Panc1 (cell line): ENCODE data around the gene THAP9.
"Not testable (repeated sequence)": the region's sequence is repeated elsewhere in the genome, so short reads cannot be mapped to it uniquely, and the experiment has no call there.

Source experiments
- POLR2AphosphoS5 ChIP-seq: IDR thresholded peaks from 2 replicates; pipeline ENCODE4 v1.6.1; 2012; ENCODE audit warnings: mild to moderate bottlenecking, low read depth, low read length, moderate library complexity
- TCF7L2 ChIP-seq: IDR thresholded peaks from 2 replicates; pipeline ENCODE4 v1.6.1; 2011; ENCODE audit warnings: mild to moderate bottlenecking, low read depth, low read length, inconsistent platforms
- TF ChIP-seq, protein P1 (sequence below): fragments of 450-650 bp; IDR thresholded peaks from 2 replicates; pipeline ENCODE4 v1.5.1; 2017; ENCODE audit warnings: mild to moderate bottlenecking
- TF ChIP-seq, protein P2 (sequence below), 2 experiments: IDR thresholded peaks; 2 replicates each; pipeline ENCODE4 v1.6.1; 2011 to 2012; ENCODE audit warnings: low read depth in 2 of 2, control low read depth in 1 of 2, low read length in 1 of 2, mild to moderate bottlenecking in 1 of 2, moderate library complexity in 1 of 2; ENCODE audit not compliant: insufficient read depth in 1 of 2

- TF ChIP-seq, protein P1, sequence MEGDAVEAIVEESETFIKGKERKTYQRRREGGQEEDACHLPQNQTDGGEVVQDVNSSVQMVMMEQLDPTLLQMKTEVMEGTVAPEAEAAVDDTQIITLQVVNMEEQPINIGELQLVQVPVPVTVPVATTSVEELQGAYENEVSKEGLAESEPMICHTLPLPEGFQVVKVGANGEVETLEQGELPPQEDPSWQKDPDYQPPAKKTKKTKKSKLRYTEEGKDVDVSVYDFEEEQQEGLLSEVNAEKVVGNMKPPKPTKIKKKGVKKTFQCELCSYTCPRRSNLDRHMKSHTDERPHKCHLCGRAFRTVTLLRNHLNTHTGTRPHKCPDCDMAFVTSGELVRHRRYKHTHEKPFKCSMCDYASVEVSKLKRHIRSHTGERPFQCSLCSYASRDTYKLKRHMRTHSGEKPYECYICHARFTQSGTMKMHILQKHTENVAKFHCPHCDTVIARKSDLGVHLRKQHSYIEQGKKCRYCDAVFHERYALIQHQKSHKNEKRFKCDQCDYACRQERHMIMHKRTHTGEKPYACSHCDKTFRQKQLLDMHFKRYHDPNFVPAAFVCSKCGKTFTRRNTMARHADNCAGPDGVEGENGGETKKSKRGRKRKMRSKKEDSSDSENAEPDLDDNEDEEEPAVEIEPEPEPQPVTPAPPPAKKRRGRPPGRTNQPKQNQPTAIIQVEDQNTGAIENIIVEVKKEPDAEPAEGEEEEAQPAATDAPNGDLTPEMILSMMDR, result not testable (repeated sequence)
- TF ChIP-seq POLR2AphosphoS5, TCF7L2: not testable (repeated sequence)
- TF ChIP-seq, protein P2, sequence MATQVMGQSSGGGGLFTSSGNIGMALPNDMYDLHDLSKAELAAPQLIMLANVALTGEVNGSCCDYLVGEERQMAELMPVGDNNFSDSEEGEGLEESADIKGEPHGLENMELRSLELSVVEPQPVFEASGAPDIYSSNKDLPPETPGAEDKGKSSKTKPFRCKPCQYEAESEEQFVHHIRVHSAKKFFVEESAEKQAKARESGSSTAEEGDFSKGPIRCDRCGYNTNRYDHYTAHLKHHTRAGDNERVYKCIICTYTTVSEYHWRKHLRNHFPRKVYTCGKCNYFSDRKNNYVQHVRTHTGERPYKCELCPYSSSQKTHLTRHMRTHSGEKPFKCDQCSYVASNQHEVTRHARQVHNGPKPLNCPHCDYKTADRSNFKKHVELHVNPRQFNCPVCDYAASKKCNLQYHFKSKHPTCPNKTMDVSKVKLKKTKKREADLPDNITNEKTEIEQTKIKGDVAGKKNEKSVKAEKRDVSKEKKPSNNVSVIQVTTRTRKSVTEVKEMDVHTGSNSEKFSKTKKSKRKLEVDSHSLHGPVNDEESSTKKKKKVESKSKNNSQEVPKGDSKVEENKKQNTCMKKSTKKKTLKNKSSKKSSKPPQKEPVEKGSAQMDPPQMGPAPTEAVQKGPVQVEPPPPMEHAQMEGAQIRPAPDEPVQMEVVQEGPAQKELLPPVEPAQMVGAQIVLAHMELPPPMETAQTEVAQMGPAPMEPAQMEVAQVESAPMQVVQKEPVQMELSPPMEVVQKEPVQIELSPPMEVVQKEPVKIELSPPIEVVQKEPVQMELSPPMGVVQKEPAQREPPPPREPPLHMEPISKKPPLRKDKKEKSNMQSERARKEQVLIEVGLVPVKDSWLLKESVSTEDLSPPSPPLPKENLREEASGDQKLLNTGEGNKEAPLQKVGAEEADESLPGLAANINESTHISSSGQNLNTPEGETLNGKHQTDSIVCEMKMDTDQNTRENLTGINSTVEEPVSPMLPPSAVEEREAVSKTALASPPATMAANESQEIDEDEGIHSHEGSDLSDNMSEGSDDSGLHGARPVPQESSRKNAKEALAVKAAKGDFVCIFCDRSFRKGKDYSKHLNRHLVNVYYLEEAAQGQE (IDR thresholded peaks at IDR 0.05; ENCODE audit: insufficient read depth in 1 of 2, low read depth in 2 of 2, low read length in 1 of 2), result not testable (repeated sequence)
Observed at GRCh38 chr4:82860487-82860886, 40.0 kb upstream of the THAP9 start.
